ENCODE data around the gene HS6ST2. TPM values are rescaled to one million over a fixed set of nuclear protein-coding genes. Genes with fewer than 3 reads are reported as not detected.

HS6ST2 gene
- total and polyA plus RNA-seq, 10 of the 15 experiments (the other 5 are each of a cell fraction or from before 2014, with no cell fraction given): not detected

DNA sequence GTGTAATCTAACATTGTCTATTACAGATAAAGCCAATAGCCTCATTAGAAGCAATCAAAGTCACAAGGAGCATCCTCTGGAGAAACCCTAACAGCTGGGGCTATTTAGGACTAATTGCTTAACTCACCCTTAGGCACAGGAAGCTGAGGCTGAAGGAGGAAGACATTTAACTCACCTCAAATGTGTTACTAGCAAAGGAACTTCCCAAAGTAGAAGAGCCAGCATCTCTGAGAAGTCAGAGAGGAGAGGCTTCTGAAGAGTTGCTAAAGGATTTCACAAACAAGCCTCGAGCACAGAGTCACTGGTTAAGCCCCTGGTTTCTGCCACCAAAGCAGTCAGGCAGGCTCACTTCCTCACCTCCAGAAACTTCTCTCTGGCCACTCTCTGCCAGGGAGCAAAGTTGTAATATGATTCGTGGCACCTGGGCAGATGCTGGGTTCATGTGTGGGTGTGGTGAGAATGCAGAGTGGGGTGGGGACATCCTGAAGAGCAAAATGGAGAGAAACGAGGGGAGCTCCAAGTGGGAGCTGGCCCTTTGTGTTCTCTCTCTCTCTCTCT lies 201.3 kb downstream of the HS6ST2 start (continued):
- TF ChIP-seq, protein P1, sequence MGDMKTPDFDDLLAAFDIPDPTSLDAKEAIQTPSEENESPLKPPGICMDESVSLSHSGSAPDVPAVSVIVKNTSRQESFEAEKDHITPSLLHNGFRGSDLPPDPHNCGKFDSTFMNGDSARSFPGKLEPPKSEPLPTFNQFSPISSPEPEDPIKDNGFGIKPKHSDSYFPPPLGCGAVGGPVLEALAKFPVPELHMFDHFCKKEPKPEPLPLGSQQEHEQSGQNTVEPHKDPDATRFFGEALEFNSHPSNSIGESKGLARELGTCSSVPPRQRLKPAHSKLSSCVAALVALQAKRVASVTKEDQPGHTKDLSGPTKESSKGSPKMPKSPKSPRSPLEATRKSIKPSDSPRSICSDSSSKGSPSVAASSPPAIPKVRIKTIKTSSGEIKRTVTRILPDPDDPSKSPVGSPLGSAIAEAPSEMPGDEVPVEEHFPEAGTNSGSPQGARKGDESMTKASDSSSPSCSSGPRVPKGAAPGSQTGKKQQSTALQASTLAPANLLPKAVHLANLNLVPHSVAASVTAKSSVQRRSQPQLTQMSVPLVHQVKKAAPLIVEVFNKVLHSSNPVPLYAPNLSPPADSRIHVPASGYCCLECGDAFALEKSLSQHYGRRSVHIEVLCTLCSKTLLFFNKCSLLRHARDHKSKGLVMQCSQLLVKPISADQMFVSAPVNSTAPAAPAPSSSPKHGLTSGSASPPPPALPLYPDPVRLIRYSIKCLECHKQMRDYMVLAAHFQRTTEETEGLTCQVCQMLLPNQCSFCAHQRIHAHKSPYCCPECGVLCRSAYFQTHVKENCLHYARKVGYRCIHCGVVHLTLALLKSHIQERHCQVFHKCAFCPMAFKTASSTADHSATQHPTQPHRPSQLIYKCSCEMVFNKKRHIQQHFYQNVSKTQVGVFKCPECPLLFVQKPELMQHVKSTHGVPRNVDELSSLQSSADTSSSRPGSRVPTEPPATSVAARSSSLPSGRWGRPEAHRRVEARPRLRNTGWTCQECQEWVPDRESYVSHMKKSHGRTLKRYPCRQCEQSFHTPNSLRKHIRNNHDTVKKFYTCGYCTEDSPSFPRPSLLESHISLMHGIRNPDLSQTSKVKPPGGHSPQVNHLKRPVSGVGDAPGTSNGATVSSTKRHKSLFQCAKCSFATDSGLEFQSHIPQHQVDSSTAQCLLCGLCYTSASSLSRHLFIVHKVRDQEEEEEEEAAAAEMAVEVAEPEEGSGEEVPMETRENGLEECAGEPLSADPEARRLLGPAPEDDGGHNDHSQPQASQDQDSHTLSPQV (IDR thresholded peaks at IDR 0.05): no peak
- TF ChIP-seq CHD1 (IDR thresholded peaks at IDR 0.05; ENCODE audit: low read depth, low read length): no peak

DNA sequence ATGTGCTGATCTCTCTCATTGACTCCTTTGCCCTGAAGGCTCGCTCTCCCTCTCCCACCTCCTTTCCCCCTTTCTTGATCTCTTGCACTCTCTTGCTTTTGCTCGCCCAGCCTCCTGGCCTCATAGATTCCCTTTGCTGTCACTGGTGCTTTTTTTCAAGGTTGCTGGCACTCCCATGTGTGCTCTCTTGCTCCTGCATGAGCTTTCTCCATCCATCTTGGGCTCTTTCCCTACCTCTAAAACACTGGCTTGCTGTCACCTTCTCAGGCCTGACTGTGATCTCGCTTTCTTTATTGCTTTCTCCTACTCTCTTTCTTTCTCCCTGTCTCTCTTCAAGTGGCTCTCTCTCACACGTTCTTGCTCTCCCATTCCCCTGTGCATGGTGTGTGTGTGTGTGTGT lies 202.0 kb downstream of the HS6ST2 start:
- 0% methylated on average over 4 of the region's 4 CpGs for WGBS (ENCODE audit: insufficient coverage, insufficient replicate concordance, low lambda C conversion rate, missing lambda C conversion rate)
- no TSS peak for BruUV-seq (replicated peaks)
- SMC1A ChIA-PET (ENCODE audit: uncharacterized antibody, unreplicated experiment): no interaction called here
- no peak for ATAC-seq
- in situ Hi-C loops (cut with MboI) (no loop called here), intact Hi-C loops (cut with micrococcal nuclease; ENCODE audit: unreplicated experiment) (no loop called here)
- no peak for TF ChIP-seq RELA (IDR thresholded peaks at IDR 0.05; ENCODE audit: borderline replicate concordance, partially characterized antibody)
- Histone ChIP-seq H3K79me2 (ENCODE audit: control insufficient read depth, insufficient read depth, low read length) (no peaks in the 10 kb centered on the region), H3K9ac (ENCODE audit: control insufficient read depth, insufficient read depth, low read length) (no peak overlapping the region), H3K27ac (ENCODE audit: control insufficient read depth, insufficient read depth) (no peak overlapping the region), H4K20me1 (ENCODE audit: control insufficient read depth, insufficient read depth) (no peaks in the 10 kb centered on the region), H3K27me3 (replicated peaks in 1 of 2; ENCODE audit: control insufficient read depth in 2 of 2, insufficient read depth in 2 of 2, low read length in 1 of 2) (no peaks in the 10 kb centered on the region; a peak in 1 of 4 replicates), H3K4me3 (no peak overlapping the region), H3K4me2 (ENCODE audit: control insufficient read depth, insufficient read depth) (no peak overlapping the region), H2AFZ (ENCODE audit: control insufficient read depth, low read depth, low read length) (no peak overlapping the region), H3K36me3 (ENCODE audit: control insufficient read depth in 2 of 2, insufficient read depth in 2 of 2, low read length in 1 of 2) (no peaks in the 10 kb centered on the region), H3K9me3 (replicated peaks; ENCODE audit: control insufficient read depth, insufficient read depth, low read length) (no peaks in the 10 kb centered on the region), H3K4me1 (ENCODE audit: control insufficient read depth, insufficient read depth, low read length) (no peaks in the 10 kb centered on the region)
- RAD21 ChIA-PET (ENCODE audit: unreplicated experiment): no interaction called here
- POLR2A ChIA-PET: no interaction called here
- no peak for FAIRE-seq
- CTCF ChIA-PET: interaction anchor here (0.6 kb wide), 1 partner anchor 929 kb away, joined by 4 read pairs; no protein-coding TSS in a partner anchor
- no peak for DNase-seq (ENCODE audit: low read depth, low spot score)

Measured in GM12878 (cell line).